HL-60 (cell line): ENCODE results near the gene SORCS2.

Source experiments
- DNase-seq, 2 experiments: peaks; one replicate each; pipeline ENCODE4 v3.0.0-alpha.2; 2010 to 2020; ENCODE audit warnings: low read depth in 1 of 2, low spot score in 1 of 2
- H3K27ac ChIP-seq: fragments of 250-450 bp; sonication (Bioruptor Pico); replicated peaks from 2 replicates; pipeline ENCODE4 v1.5.1; 2020; ENCODE audit warnings: mild to moderate bottlenecking, moderate library complexity
- H3K27me3 ChIP-seq: fragments of 250-450 bp; sonication (Bioruptor Pico); 2 replicates; pipeline ENCODE4 v1.5.1; 2021; ENCODE audit warnings: mild to moderate bottlenecking, moderate library complexity; ENCODE audit not compliant: insufficient read depth, poor library complexity, severe bottlenecking
- H3K4me3 ChIP-seq: replicated peaks from 2 replicates; pipeline ENCODE4 v1.5.1; 2011; ENCODE audit warnings: mild to moderate bottlenecking, control low read depth, low read length; ENCODE audit not compliant: insufficient read depth
- CTCF ChIP-seq: IDR thresholded peaks from one replicate; pipeline ENCODE4 v1.5.1; 2011; ENCODE audit warnings: low read length, control low read depth, inconsistent platforms; ENCODE audit not compliant: insufficient read depth
- GABPA ChIP-seq: IDR thresholded peaks from 2 replicates; pipeline ENCODE4 v1.6.1; 2012; ENCODE audit warnings: low read depth
- POLR2AphosphoS5 ChIP-seq: IDR thresholded peaks from 2 replicates; pipeline ENCODE4 v1.6.1; 2012; ENCODE audit warnings: low read depth
- SPI1 ChIP-seq: IDR thresholded peaks from 2 replicates; pipeline ENCODE4 v1.6.1; 2012; ENCODE audit warnings: low read depth, mild to moderate bottlenecking, borderline replicate concordance
- TF ChIP-seq, protein P1 (sequence below): IDR thresholded peaks from 2 replicates; pipeline ENCODE4 v1.6.1; 2012; ENCODE audit warnings: low read depth; ENCODE audit not compliant: insufficient replicate concordance

SORCS2 gene

DNA sequence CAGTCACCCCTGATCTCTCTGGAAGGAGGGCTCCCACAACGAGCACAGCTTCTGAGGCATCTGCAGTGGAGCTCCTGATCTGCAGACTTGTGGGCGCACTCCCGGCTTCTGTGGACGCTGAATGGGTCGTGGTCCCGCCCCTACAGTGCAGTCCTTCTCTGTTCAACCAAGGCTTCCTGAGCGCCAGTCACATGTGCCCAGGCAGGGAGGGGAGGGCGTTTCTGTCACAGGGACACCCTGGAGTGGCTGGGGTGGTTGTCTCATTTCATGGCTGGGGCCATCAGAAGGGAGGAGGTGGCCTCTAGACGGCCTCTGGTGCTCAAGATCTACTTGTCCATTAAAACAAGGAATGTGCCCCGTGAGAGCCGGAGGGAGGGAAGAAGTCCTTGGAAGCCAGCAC is 309.5 kb downstream of the SORCS2 start:
- no peak for DNase-seq

DNA sequence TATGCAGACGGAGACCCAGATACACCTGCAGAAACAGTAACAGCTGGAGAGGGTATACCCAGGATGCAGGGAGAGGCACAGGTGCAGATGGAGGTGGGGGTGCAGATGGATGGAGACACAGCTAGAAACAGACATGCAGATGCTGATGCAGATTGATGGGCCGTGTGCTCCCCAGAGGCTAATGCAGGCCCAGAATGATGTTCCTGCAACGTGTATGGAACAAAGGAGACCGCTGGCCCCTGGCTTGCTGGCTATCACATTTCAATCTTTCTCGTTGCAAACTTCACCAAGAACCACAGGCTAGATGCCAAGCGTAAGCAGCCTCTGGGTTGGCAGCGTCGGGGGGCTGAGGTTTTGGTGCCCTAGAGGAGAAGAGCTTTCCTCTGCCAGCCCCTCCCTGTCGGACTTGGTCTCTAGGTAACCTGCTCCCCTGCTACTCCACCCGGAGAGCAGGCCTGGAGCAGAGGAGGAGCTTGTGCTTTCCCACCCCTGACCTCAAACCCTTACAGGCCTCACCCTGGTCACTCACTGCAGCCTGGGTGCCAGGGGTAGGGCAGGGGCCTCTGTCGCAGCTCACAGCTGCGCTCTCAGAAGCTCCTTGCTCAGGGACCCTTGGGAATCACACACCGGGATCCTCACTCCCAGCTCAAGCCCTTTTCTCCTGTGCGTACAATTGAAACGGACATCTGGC is 311.4 kb downstream of the SORCS2 start:
- TF ChIP-seq GABPA (no peak), SPI1 (no peak), CTCF (no peak), POLR2AphosphoS5 (no peak)
- TF ChIP-seq, protein P1, sequence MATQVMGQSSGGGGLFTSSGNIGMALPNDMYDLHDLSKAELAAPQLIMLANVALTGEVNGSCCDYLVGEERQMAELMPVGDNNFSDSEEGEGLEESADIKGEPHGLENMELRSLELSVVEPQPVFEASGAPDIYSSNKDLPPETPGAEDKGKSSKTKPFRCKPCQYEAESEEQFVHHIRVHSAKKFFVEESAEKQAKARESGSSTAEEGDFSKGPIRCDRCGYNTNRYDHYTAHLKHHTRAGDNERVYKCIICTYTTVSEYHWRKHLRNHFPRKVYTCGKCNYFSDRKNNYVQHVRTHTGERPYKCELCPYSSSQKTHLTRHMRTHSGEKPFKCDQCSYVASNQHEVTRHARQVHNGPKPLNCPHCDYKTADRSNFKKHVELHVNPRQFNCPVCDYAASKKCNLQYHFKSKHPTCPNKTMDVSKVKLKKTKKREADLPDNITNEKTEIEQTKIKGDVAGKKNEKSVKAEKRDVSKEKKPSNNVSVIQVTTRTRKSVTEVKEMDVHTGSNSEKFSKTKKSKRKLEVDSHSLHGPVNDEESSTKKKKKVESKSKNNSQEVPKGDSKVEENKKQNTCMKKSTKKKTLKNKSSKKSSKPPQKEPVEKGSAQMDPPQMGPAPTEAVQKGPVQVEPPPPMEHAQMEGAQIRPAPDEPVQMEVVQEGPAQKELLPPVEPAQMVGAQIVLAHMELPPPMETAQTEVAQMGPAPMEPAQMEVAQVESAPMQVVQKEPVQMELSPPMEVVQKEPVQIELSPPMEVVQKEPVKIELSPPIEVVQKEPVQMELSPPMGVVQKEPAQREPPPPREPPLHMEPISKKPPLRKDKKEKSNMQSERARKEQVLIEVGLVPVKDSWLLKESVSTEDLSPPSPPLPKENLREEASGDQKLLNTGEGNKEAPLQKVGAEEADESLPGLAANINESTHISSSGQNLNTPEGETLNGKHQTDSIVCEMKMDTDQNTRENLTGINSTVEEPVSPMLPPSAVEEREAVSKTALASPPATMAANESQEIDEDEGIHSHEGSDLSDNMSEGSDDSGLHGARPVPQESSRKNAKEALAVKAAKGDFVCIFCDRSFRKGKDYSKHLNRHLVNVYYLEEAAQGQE = no peak
- Histone ChIP-seq H3K27me3 (peaks cover 5% of the 10 kb centered on the region), H3K4me3 (no peak overlapping the region), H3K27ac (no peak overlapping the region)
- DNase-seq = no peak

More for the DNA sequence above, 309.5 kb downstream of the SORCS2 start:
- H3K4me3 ChIP-seq = no peak overlapping the region
- H3K27me3 ChIP-seq = peaks cover 2% of the 10 kb centered on the region
- no peak for TF ChIP-seq POLR2AphosphoS5
- TF ChIP-seq SPI1 = no peak
- TF ChIP-seq GABPA = no peak
- TF ChIP-seq, protein P1 = no peak
- TF ChIP-seq CTCF = no peak
- no peak overlapping the region for H3K27ac ChIP-seq

DNA sequence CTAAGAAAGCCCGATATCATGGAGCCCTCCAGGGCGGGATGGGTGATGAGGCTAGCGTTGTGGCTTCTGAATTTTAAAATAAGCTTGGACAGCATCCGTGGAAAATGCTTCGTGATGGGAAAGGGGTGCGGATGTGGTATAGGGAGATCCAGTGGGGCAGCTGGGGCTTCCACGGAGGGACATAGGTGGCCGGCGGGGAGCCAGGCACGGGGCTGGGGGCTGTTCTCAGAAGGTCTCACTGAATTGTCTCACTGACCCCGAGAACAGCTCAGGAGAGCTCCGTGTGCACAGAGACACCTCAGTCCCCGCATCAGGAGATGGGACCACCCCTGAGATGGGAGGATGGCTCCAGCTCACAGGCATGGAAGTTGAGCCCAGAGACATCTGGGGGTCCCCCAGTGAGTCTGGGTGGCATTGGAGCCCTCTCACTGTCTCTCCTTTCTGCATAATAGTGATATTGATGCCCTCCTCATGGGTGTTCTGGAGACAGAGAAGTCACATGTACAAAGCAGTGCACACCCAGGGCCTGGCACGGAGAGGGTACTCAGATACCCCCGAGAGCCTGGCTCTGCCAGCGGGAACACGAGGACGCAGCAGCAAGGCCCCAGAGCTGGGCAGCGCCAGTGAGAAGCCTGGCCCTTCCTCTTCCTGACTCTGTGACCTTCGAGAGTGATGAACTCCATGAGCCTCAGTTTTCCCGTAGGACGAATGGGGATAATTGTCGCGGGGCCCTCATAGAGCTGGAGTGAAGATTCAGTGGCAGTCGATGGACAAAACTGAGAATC is 313.0 kb downstream of the SORCS2 start:
- no peak for DNase-seq
- Histone ChIP-seq H3K27me3 (peaks cover 5% of the 10 kb centered on the region), H3K4me3 (no peak overlapping the region), H3K27ac (no peak overlapping the region)
- TF ChIP-seq, protein P1 = no peak
- TF ChIP-seq GABPA = no peak
- TF ChIP-seq CTCF = no peak
- TF ChIP-seq POLR2AphosphoS5 = no peak
- no peak for TF ChIP-seq SPI1
